ENCODE measurements around the gene AGO3.

The AGO3 gene

GRCh38 chr1:36098650-36099365 lies 167.9 kb downstream of the AGO3 start:
- no peak overlapping the region for H3K4me3 Mint-ChIP-seq
- H3K36me3 Mint-ChIP-seq = no peaks in the 10 kb centered on the region
- H3K27me3 Mint-ChIP-seq = no peaks in the 10 kb centered on the region
- no peaks in the 10 kb centered on the region for H3K9me3 Mint-ChIP-seq (ENCODE audit: low read depth)
- H3K27ac Mint-ChIP-seq = no peak overlapping the region
- H3K4me1 Mint-ChIP-seq (ENCODE audit: low read depth) = no peaks in the 10 kb centered on the region

DNA sequence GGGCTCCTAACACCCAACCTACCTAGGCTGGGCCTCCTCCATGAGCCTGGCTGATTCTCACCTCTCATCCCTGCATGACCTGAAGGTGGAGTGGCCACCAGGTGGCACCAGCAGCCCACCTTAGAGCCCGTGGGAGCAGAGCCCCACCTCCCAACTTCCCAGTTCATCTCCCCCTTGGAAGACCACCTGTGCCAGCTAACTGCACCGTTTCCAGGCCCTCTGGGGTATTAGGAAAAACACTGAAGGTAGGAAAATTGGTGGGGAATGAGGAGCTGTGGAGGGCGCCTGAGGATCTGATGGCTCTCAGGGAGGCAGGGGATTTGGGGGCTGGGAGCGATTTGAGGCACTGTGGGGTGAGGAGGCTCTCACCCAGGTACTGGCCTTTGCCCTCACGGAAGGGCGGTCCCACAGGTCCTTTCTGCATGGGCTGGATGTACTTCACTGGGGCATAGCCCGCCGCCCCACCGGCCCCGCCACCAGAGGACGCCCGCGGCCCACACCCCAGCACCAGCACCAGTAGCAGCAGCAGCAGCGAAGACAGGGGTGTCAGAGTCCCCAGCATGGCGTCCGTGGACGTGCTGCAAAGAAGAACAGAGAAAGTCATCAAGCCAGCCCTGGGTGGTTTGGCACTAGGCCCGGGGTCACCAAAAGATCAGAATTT lies 168.9 kb downstream of the AGO3 start:
- Mint-ChIP-seq H3K4me3 (no peak overlapping the region), H3K27me3 (no peaks in the 10 kb centered on the region), H3K27ac (no peak overlapping the region), H3K4me1 (ENCODE audit: low read depth) (no peaks in the 10 kb centered on the region), H3K36me3 (no peaks in the 10 kb centered on the region), H3K9me3 (ENCODE audit: low read depth) (no peaks in the 10 kb centered on the region)

DNA sequence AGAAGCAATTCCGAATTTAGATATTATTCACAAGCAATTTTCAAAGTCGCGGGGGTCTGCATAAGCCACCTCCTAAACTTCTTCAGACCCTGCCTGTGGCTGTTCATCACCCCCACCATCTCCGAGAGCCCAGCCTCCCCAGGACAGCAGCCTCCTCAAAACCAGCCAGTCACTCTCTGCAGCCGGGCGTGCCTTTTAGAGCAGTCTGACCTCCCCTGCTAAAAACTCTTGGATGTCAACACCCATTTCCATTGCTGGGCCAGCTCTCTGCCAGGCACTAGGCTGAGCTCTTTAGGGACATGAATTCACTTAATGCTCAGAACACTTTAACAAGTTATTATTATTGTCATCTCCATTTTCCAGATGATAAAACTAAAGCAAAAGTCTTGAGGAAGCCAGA lies 169.5 kb downstream of the AGO3 start:
- no peaks in the 10 kb centered on the region for H3K9me3 Mint-ChIP-seq (ENCODE audit: low read depth)
- no peaks in the 10 kb centered on the region for H3K36me3 Mint-ChIP-seq
- no peaks in the 10 kb centered on the region for H3K27me3 Mint-ChIP-seq
- no peaks in the 10 kb centered on the region for H3K4me1 Mint-ChIP-seq (ENCODE audit: low read depth)
- H3K4me3 Mint-ChIP-seq = no peak overlapping the region
- no peak overlapping the region for H3K27ac Mint-ChIP-seq

DNA sequence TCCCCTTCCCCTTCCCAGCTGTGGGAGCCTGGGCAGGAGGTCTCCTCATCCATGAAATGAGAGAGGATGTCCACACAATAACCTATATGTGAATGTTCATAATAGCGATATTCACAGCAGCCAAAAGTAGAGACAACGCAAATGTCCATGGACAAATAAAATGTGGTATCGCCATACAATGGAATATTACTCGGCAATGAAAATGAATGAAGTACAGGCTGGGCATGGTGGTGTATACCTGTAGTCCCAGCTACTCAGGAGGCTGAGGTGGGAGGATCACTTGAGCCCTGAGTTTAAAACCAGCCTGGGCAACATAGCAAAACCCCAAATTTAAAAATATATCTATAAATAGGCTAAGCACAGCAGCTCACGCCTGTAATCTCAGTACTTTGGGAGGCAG lies 170.6 kb downstream of the AGO3 start:
- Mint-ChIP-seq H3K9me3 (ENCODE audit: low read depth) (no peaks in the 10 kb centered on the region), H3K4me1 (ENCODE audit: low read depth) (no peaks in the 10 kb centered on the region), H3K36me3 (no peaks in the 10 kb centered on the region), H3K4me3 (no peak overlapping the region), H3K27me3 (no peaks in the 10 kb centered on the region), H3K27ac (no peak overlapping the region)

DNA sequence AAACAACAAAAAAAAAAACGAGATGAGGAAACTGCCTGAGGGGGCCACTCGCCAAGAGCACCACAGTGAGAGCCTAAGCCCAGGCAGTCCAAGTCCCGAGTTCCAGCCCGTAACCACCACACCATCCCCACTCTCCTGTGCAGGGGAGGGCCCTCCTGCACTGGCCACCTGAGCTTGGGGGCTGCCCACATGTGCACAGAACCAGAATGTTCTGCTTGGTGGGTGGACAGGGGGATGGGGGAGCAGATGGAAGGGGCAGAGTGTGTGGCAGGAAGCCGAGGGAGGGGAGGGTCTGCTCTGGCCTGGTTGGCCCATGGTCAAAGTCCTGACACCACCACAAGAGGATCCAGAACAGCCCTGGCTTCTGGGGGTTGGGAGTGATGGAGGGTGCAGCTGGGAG lies 175.4 kb downstream of the AGO3 start:
- H3K4me1 Mint-ChIP-seq (ENCODE audit: low read depth) = peaks cover 30% of the 10 kb centered on the region
- H3K36me3 Mint-ChIP-seq = no peaks in the 10 kb centered on the region
- H3K4me3 Mint-ChIP-seq = no peak overlapping the region
- H3K27me3 Mint-ChIP-seq = no peaks in the 10 kb centered on the region
- no peak overlapping the region for H3K27ac Mint-ChIP-seq
- H3K9me3 Mint-ChIP-seq (ENCODE audit: low read depth) = no peaks in the 10 kb centered on the region

DNA sequence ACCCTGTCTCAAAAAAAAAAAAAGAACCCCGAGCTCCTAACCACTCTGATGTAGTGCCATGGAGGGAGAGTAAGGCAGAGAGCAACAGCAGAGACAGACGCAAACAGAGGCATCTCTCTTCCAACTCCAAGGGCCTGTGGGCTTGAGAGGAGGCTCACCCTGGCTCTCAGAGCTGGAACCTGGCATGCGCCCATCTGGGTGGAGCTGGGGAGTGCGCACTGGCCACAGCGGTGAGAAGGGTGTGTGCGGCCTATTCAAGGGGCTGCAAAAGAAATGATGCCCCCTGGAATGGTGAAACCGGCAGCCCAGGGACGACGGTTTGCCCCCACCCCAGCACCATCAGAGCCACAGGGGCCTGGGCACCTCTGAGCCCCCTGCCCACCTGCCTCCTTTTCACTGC lies 176.5 kb downstream of the AGO3 start:
- Mint-ChIP-seq H3K27ac (no peak overlapping the region), H3K27me3 (no peaks in the 10 kb centered on the region), H3K36me3 (no peaks in the 10 kb centered on the region), H3K4me1 (ENCODE audit: low read depth) (peaks cover 35% of the 10 kb centered on the region), H3K4me3 (no peak overlapping the region), H3K9me3 (ENCODE audit: low read depth) (no peaks in the 10 kb centered on the region)

DNA sequence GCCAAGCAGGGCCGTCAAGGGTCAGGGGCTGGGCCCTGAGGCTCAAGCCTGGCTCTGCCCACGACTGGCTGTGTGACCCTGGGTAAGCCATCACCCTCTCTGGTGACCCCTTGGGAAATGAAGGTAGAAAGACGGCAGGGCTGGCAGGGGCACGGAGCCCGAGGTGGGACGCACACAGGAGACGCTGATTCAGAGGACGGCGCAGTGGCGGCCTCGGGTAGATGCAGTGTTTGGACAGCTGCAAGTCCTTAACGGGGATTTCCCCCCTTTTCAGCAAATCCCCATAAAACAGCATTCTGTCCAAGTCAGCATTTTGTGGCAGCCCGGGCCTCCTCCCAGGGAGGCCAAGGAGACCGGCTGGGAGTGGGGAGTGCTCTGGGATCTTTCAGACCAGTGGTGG lies 177.4 kb downstream of the AGO3 start:
- no peak overlapping the region for H3K27ac Mint-ChIP-seq
- H3K36me3 Mint-ChIP-seq = no peaks in the 10 kb centered on the region
- no peaks in the 10 kb centered on the region for H3K27me3 Mint-ChIP-seq
- peak overlapping the region; percentile 32 for H3K4me3 Mint-ChIP-seq
- H3K9me3 Mint-ChIP-seq (ENCODE audit: low read depth) = no peaks in the 10 kb centered on the region
- H3K4me1 Mint-ChIP-seq (ENCODE audit: low read depth) = peaks cover 35% of the 10 kb centered on the region

GRCh38 chr1:36109041-36109679 lies 178.3 kb downstream of the AGO3 start:
- Mint-ChIP-seq H3K27me3 (no peaks in the 10 kb centered on the region), H3K27ac (peak overlapping the region; percentile 91), H3K36me3 (no peaks in the 10 kb centered on the region), H3K4me1 (ENCODE audit: low read depth) (peaks cover 35% of the 10 kb centered on the region), H3K9me3 (ENCODE audit: low read depth) (no peaks in the 10 kb centered on the region), H3K4me3 (peak overlapping the region; percentile 69)

- H3K4me1 Mint-ChIP-seq (ENCODE audit: low read depth) = peaks cover 35% of the 10 kb centered on the region
- no peaks in the 10 kb centered on the region for H3K36me3 Mint-ChIP-seq
- H3K4me3 Mint-ChIP-seq = peak overlapping the region; percentile 17
- no peaks in the 10 kb centered on the region for H3K9me3 Mint-ChIP-seq (ENCODE audit: low read depth)
- no peaks in the 10 kb centered on the region for H3K27me3 Mint-ChIP-seq
- no peak overlapping the region for H3K27ac Mint-ChIP-seq
These were observed 180.2 kb downstream of the AGO3 start for GRCh38 chr1:36111151-36111550.

- Mint-ChIP-seq H3K9me3 (ENCODE audit: low read depth) (no peaks in the 10 kb centered on the region), H3K4me3 (no peak overlapping the region), H3K4me1 (ENCODE audit: low read depth) (peaks cover 33% of the 10 kb centered on the region), H3K27me3 (no peaks in the 10 kb centered on the region), H3K27ac (no peak overlapping the region), H3K36me3 (no peaks in the 10 kb centered on the region)
These were observed 181.9 kb downstream of the AGO3 start for GRCh38 chr1:36112823-36113222.

DNA sequence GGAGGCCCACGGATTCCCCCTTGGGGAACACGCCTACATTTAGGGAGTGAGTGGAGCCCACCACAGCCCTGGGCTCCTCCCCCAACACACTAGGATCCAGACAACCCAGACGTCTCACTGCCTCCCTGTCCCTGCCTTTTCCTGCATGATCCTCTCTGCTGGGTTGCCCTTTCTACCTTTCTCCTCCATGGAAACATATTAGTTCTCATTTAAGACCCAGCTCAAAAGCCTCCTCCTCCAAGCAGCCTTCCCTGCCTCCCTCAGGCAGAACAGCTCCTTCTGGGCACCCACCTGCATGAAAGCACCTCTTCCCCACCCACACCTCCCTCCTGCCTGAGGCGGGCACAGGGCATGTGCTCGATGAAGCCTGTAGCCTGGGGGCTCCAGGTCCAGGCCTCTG lies 183.5 kb downstream of the AGO3 start:
- H3K36me3 Mint-ChIP-seq = no peaks in the 10 kb centered on the region
- H3K27me3 Mint-ChIP-seq = no peaks in the 10 kb centered on the region
- no peak overlapping the region for H3K4me3 Mint-ChIP-seq
- H3K9me3 Mint-ChIP-seq (ENCODE audit: low read depth) = no peaks in the 10 kb centered on the region
- H3K27ac Mint-ChIP-seq = no peak overlapping the region
- peaks cover 20% of the 10 kb centered on the region for H3K4me1 Mint-ChIP-seq (ENCODE audit: low read depth)

DNA sequence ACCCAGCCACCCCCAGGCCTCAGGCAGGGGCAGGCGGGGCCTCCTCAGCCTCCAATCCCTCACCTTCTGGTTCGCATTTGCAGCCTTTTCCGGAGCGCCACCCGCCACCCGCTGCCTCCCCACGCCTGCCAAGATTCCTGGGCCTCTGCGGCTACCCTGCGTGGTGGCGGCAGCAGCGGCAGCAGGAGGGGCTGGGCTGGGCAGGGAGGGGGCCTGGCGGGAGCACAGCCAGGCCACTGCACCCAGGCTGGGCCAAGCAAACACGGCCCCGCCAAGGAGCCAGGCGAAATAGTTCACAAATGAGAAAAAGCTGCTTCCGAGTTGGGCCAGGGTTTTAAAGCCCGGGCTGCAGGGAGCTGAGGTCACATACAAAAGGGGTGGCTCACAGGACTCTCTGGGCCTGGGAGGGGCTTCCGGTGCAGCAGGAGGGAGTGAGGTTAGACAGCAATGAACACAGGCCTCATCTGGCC lies 184.3 kb downstream of the AGO3 start:
- no peaks in the 10 kb centered on the region for H3K9me3 Mint-ChIP-seq (ENCODE audit: low read depth)
- no peak overlapping the region for H3K4me3 Mint-ChIP-seq
- H3K4me1 Mint-ChIP-seq (ENCODE audit: low read depth) = peaks cover 13% of the 10 kb centered on the region
- no peak overlapping the region for H3K27ac Mint-ChIP-seq
- no peaks in the 10 kb centered on the region for H3K36me3 Mint-ChIP-seq
- H3K27me3 Mint-ChIP-seq = no peaks in the 10 kb centered on the region

DNA sequence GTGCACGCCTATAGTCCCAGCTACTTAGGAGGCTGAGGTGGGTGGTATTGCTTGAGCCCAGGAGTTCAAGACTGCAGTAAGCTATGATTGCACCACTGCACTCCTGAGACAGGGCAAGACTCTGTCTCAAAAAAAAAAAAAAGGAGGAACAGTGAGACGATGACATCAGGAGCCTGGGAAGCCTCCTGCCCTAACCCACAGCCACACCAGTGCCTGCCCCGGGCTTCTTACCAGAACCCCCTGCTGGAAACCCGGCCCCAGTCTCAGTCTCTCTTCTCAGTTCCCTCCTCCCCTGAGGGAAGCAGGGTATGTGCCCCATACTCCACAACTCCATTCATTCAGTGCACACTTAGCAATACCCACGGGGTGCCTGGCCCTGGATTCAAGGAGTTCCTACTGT lies 185.0 kb downstream of the AGO3 start:
- H3K36me3 Mint-ChIP-seq = no peaks in the 10 kb centered on the region
- peaks cover 8% of the 10 kb centered on the region for H3K4me1 Mint-ChIP-seq (ENCODE audit: low read depth)
- H3K9me3 Mint-ChIP-seq (ENCODE audit: low read depth) = no peaks in the 10 kb centered on the region
- no peaks in the 10 kb centered on the region for H3K27me3 Mint-ChIP-seq
- H3K27ac Mint-ChIP-seq = no peak overlapping the region
- H3K4me3 Mint-ChIP-seq = no peak overlapping the region

- Mint-ChIP-seq H3K27ac (no peak overlapping the region), H3K27me3 (no peaks in the 10 kb centered on the region), H3K4me1 (ENCODE audit: low read depth) (no peaks in the 10 kb centered on the region), H3K9me3 (ENCODE audit: low read depth) (no peaks in the 10 kb centered on the region), H3K4me3 (no peak overlapping the region), H3K36me3 (no peaks in the 10 kb centered on the region)
These were observed 186.0 kb downstream of the AGO3 start for GRCh38 chr1:36116901-36117300.

GRCh38 chr1:36118447-36119204 lies 187.7 kb downstream of the AGO3 start:
- peaks cover 12% of the 10 kb centered on the region for H3K4me1 Mint-ChIP-seq (ENCODE audit: low read depth)
- H3K9me3 Mint-ChIP-seq (ENCODE audit: low read depth) = no peaks in the 10 kb centered on the region
- no peaks in the 10 kb centered on the region for H3K36me3 Mint-ChIP-seq
- no peak overlapping the region for H3K27ac Mint-ChIP-seq
- H3K27me3 Mint-ChIP-seq = peaks cover 9% of the 10 kb centered on the region
- H3K4me3 Mint-ChIP-seq = no peak overlapping the region
